ENCODE data around the gene PDGFA.

Gene PDGFA

DNA sequence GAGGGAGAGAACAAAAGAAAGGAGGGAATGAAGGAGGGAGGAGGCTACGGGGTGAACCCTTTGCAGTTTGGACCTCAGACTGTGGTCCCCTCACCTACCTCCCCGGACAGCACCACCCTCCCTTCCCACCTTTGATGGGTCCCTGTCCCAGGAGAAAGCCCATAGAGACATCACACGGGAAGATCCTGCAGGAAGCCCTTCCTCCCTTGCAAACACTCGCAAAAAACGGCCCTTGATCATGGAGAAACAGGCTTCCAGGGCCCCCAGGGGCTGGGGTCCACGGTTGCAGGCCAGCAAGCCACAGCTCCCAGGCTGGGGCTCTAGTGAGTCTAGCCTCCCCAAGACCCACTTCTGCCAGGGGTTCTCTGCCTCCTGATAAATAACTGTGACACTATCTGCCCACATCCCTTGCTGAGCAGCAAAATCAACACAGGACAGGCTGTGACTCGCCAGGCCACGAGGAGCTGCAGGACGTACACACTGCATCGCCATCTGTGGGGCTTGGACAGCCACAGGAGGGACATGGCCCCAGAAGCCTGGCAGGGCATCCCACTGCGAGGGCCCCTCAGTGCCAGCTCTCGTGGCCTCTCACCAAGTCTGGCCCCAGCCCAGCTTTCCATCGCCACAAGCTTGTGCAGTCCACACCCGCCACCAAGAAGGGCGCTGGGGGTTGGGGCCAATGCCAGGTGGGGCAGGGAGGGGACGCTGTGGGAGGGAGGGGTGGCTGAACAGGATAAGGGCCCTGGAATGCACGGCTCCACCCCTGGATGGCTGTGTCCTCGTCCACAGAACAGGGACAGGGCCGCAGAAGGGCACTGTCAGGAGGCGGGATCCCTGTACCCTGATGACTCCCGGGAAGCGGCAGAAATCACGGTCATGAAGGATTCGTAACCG is 34.2 kb downstream of the PDGFA start:
- no peak for DNase-seq

- no peak for DNase-seq
Measured at GRCh38 chr7:484356-485101, 35.1 kb downstream of the PDGFA start.

GRCh38 chr7:483656-484355 is 35.8 kb downstream of the PDGFA start:
- DNase-seq: no peak

DNA sequence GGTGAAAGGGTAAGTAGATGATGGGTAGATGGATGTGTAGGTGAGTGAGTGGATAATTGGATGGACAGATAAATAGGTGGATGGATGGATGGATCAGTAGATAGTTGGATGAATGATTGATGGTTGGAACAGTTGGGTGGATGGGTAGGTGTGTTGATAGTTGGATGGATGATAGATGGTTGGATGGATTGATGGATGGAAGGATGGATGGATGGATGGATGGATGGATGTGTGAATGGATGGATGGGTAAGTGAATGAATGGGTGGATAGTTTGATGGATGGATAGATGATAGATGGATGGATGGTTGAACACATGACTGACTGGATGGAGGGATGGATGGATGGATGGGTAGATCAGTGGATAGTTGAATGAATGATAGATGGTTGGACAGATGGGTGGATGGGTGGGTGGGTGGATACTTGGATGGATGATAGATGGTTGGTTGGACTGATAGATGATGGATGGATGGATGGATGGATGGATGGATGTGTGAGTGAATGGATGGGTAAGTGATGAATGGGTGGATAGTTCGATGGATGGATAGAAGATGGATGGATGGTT is 37.0 kb downstream of the PDGFA start:
- DNase-seq: no peak

DNA sequence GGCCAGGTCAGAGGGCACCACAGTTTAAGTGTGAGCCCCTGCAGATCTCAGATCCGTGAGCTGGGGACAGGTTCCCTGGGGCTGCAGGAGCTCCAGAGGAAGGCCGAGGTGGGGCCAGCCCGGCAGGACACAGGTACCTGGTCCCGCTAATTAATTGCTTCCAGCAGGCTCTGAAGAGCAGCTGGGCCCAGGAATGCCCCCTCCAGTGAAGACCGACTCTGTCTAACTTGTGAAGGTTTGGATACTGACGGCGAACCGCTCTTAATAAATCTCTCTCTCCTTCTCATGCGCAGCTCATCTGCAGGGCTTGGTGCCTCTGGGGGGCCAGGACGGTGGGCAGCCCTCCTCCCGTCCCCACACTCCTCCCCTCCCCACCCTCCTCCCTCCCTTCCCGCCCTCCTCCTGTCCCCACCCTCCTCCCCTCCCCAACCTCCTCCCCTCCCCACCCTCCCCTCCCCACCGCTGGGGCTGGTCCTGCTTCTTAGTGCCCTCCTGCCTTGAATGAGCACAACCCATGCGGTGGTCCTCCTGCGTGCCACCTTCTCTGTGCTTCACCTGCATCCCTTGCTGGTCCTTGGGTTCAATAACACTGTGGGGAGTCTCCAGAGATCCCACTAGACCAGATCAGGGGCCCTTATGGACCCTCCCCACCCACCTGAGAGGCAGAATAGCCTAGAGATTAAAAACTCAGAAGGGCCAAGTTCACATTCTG is 38.3 kb downstream of the PDGFA start:
- DNase-seq: no peak

DNA sequence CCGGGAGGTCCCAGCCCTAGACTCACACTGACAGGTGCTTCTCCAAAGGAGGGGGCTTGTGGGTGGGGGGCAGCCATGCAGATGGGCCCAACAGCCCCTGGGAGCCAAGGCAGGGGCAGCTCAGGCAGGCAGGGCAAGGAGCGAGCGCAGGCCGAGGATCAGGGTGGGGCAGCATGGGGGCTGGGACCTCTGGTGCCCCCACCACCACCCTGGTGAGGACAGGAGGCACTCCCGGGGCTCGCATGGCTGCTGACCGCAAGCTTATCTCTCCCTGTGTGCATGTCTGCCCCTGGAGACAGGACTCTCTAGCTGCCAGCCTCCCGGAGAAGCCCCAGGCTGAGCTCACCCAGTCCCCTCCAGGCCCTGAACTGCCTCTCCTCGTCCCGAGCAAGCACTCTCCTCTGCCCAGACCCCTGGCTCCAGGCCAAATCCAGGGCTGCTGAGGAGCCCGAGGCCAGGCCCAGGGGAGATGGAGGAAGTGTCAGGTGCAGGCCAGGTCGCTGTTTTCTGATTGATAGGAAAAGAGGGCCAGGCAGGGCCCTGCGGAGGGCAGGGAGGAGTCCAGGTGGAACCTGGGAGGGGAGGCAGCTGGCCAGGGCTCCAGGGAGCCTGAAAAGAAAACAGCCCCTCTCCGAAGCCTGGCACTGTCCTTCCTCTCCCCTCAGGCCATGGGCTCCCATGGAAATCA is 39.0 kb downstream of the PDGFA start:
- DNase-seq: no peak

GRCh38 chr7:479948-480499 is 39.6 kb downstream of the PDGFA start:
- DNase-seq: no peak

DNA sequence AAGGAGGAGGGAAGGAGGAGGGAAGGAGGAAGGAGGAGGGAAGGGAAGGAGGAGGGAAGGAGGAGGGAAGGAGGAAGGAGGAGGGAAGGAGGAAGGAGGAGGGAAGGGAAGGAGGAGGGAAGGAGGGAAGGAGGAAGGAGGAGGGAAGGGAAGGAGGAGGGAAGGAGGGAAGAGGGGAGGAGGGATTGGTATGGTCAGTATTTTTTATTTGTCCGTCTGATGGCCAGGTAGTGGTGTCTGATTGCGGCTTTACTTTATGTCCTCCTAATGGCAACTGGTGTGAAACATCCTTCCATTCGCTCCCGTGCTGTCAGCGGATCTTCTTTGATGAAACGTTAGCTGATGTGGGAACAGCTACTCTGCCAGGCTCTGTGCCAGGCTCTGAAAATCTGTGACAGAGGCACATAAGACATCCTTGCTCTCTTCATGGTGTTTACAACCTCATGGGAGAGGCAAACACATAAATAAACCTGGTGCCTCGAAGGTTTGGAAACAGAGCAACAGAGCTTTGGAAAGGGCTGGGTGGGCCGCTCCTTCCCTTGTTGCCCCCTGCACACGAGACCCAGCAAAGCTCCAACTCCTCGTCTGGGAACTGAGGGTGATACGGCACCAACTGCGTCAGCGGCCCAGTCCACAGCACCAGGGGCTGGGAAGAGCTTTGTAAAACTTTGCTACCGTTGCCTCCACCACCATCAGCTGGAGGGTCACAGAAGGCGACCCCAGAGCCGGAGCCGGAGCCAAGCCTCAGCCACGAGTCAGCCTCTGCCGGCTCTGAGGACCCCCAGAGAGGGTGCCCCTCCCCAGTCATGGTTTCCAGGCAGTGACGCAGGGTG is 40.3 kb downstream of the PDGFA start:
- DNase-seq: no peak

DNA sequence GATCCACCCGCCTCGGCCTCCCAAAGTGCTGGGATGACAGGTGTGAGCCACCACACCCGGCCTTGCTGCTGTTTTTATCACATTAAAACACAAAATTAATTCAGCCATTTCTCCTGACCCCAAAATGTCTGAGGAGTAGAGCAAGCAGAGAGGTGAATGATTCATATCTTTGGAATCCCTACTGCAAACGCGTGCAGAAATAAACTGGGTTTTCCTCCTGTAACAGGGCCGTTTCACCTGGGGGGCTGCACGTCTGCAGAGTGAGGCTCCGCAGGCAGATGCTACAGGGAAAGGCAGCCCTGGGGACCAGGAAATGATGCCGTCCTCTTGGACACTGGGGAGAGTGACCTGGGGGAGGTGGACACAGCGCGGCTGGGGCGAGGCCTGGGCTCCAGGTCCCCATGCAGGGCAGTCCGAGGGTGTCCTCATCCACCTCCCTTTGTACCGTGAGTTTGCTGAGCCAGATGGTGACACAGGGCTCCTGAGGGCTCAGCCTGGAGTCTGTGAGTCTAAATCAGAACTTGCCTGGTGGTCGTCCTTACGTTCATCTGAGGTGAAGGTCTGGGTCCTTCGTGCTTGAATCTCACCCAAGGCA is 41.9 kb downstream of the PDGFA start:
- DNase-seq: no peak

- no peak for DNase-seq
Measured at GRCh38 chr7:476736-477360, 42.8 kb downstream of the PDGFA start.

DNA sequence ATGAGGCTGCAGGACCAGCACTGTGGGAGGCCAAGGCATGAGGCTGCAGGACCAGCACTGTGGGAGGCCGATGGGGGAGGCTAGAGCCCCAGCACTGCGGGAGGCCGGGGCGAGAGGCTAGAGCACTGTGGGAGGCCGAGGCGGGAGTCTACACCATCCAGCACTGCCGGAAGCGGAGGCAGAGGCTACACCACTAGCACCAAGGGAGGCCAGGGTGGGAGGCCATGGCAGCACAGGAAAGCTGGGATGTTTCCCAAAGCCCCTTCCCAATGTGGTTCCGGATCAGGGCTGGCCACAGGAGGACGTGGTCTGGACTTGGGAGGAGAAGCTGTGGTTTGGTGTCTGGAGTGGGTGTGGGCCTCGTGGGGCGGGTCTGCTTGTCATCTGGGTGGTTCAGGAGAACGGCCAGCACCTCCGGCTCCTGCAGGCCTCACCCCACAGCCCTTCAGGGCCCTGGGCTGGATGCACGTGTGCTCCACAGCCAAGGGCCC is 43.6 kb downstream of the PDGFA start:
- no peak for DNase-seq

DNA sequence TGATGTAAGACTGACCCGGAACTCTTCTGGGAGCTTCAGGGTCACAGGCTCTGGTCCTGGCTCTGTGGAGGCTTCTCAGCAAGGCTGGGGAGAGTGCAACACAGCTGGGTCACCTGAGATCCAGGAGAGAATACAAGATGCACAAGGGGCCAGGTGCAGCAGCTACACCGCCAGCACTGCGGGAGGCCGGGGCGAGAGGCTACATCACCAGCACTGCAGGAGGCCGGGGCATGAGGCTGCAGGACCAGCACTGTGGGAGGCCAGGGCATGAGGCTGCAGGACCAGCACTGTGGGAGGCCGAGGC is 44.3 kb downstream of the PDGFA start:
- DNase-seq: no peak

DNA sequence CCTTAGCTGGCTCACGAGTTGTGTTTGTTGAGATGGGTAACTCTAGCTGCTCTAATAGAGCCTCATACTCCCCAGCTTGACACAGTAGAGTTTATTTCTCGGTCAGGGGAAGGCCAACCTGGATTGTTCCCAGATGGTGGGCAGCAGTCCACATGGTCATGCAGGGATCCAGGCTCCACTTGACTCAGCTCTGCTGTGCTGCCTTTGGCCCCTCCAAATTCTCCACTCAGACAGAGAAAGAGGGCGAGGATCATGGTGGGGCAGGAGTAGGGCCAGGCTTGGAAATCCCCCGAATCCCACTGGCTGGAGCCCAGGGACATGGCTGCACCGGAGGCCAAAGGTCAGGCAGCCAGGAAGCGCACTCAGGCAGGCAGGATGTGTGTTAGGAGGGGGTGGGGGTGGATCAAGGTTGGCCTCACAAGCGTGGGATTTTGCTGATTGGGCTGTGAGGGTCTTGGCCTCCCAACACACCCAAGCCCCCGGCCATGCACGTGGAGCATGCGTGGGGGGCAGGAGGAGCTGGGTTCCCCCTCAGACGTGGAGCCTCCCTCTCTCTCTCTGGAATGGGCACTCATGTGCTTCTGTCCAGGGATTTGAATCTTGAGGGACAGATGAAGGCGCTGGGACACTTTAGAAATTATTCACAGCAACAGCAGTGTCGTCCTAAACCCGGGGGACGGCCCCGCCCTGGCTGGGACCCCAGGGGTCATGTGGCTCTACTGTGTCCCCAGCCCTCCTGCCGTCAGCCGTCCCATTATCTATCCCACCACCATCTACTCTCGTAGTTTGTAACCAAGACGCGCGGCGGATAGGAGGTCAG is 44.8 kb downstream of the PDGFA start:
- DNase-seq: no peak

DNA sequence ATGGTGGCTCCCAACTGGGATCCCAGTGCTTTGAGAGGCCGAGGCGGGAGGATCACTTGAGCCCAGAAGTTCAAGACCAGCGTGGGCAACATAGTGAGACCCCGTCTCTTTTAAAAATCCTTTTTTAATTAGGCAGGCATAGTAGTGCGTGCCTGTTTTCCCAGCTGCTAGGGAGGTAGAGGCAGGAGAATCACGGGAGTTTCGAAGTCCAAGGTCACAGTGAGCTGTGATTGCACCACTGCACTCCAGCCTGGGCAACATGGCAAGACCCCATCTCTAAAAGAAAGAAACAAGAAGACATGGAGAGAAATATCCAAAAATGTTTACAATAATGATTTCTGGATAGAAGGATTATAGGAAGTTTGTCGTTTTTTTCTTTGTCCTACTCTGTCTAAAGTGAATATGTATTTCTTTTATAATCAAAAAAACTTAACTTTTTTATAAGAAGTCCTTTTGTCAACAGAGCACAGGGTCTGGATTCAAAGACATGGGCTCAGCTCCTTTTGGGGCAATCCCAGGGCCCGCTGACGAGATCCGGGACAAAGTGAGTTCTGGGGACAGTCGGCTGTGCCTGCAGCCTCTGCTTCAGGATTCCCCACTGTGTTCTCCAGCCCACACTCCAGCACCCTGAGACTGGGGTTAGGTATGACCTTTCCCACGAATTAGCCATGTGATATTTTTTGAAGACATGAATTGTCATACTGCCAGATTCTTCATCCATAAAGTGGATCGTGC is 45.6 kb downstream of the PDGFA start:
- no peak for DNase-seq

DNA sequence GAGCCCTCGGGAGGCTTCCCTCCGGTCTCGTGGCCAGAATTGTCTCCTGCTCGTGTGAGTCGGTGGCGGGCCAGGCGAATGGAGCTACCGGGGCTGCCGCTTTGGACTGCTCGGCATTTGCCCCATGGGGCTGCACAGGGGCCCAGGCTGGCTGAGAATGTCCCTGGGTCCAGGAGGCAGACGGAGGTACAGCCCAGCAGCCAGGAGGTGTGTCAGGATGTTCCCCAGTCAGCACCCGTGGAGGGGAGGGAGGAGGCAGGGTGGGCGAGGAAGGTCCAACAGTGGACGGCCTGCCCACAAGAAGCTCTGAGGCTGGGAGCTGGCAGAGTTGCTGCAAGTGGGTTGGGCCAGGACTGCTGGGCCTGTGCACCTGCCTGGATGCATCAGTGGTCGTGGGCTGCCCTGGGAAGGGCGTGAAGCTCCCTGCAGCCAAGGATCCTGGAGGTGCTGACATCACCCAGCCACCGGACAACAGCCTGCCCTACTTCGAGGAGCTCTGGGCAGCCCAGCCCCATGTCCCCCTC is 46.4 kb downstream of the PDGFA start:
- DNase-seq: no peak

GRCh38 chr7:472640-472957 is 47.0 kb downstream of the PDGFA start:
- DNase-seq: no peak

DNA sequence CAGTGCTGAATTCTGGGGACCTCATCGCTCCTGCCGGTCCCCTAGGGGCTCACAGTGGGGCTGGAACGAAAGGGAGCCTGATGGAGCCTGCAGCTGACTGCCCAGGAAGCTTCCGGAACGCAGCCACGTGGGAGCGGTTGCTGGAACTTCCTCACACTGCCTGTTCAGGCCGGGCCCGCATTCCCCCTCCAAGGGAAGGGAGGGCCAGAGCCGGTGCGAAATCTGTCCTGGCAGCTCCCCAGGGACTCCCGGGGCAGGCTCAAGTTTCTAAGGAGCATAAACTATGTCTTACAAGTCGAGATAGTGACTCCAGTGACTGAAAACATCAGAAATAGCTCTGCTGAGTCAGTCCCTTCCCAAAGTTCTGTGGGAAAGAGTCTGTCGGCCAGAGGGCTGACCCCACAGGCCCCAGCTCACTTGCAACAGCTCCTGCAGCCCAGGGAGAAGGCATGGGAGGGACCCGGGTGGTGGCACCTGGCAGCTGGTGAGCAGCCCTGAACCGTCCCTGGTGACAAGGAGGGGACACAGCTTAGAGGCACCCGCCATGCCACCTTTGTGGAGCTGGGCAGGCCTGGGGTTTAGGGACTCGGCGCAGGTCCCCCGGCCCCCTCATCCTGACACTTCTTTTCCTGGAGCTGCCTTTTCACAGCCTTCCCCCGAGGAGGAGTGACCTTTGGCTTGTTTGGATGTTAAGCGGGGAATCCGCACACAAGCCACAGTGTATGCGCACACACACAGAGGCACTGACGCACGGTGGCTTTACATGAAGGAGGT is 47.6 kb downstream of the PDGFA start:
- no peak for DNase-seq

Measured in stimulated activated CD4-positive, alpha-beta T cell treated with anti-CD3 and anti-CD28 coated beads, Interleukin-4, amount 100 ng/mL, for 4 hours (primary cell).